Sigmoid colon (tissue), 4 donors: ENCODE results near the gene FSTL5.

Source experiments
- CTCF ChIP-seq, 4 experiments: fragments of 450-650 bp in 3 of 4; fragments of 200-600 bp in 1 of 4; IDR thresholded peaks; one replicate each; pipeline ENCODE4 v1.5.1; 2016 to 2019; ENCODE audit warnings: antibody characterized with exemption in 4 of 4, mild to moderate bottlenecking in 3 of 4, moderate library complexity in 2 of 4
- EP300 ChIP-seq, 4 donors: sonication (generic); formaldehyde crosslinking; IDR thresholded peaks; one replicate each; pipeline ENCODE4 v1.6.1; 2017; ENCODE audit warnings: antibody characterized with exemption in 4 of 4
- POLR2A ChIP-seq, 2 donors: fragments of 450-650 bp; IDR thresholded peaks; one replicate each; pipeline ENCODE4 v1.6.1; 2016; ENCODE audit warnings: antibody characterized with exemption in 2 of 2, mild to moderate bottlenecking in 2 of 2, moderate library complexity in 2 of 2
- POLR2AphosphoS5 ChIP-seq, 4 donors: sonication (generic); formaldehyde crosslinking; IDR thresholded peaks; one replicate each; pipeline ENCODE4 v1.6.1; 2017; ENCODE audit warnings: antibody characterized with exemption in 4 of 4

- TF ChIP-seq CTCF (IDR thresholded peaks at IDR 0.05), result no peak
- TF ChIP-seq POLR2A (IDR thresholded peaks at IDR 0.05), result no peak
- no peak for TF ChIP-seq EP300 (IDR thresholded peaks at IDR 0.05)
- no peak for TF ChIP-seq POLR2AphosphoS5 (IDR thresholded peaks at IDR 0.05)
These were observed 23.6 kb downstream of the FSTL5 start for GRCh38 chr4:162140051-162140683.
